Measurements from ENCODE around the gene KAZN.
"Not testable (repeated sequence)": the region's sequence is repeated elsewhere in the genome, so short reads cannot be mapped to it uniquely, and the experiment has no call there.

KAZN gene

GRCh38 chr1:14576155-14576554, 22.3 kb upstream of the KAZN start:
- Mint-ChIP-seq H3K27ac (no peak overlapping the region), H3K36me3 (no peaks in the 10 kb centered on the region), H3K4me1 (no peaks in the 10 kb centered on the region), H3K4me3 (no peak overlapping the region), H3K9me3 (peaks cover 9% of the 10 kb centered on the region)
- ATAC-seq (no peak), DNase-seq (ENCODE audit: low spot score in 2 of 2) (no peak)

GRCh38 chr1:14577261-14577660, 21.2 kb upstream of the KAZN start:
- Mint-ChIP-seq H3K9me3 (peaks cover 12% of the 10 kb centered on the region), H3K36me3 (no peaks in the 10 kb centered on the region), H3K27ac (no peak overlapping the region), H3K4me1 (no peaks in the 10 kb centered on the region), H3K4me3 (no peak overlapping the region)
- ATAC-seq = no peak
- DNase-seq (ENCODE audit: low spot score in 2 of 2) = no peak

GRCh38 chr1:14578156-14578555, 20.3 kb upstream of the KAZN start:
- no peak overlapping the region for H3K4me3 Mint-ChIP-seq
- no peak overlapping the region for H3K27ac Mint-ChIP-seq
- ATAC-seq = no peak
- peaks cover 12% of the 10 kb centered on the region for H3K9me3 Mint-ChIP-seq
- no peaks in the 10 kb centered on the region for H3K4me1 Mint-ChIP-seq
- DNase-seq (ENCODE audit: low spot score in 2 of 2) = no peak
- no peaks in the 10 kb centered on the region for H3K36me3 Mint-ChIP-seq

GRCh38 chr1:14580295-14580694, 18.2 kb upstream of the KAZN start:
- not testable (repeated sequence) for H3K4me3 Mint-ChIP-seq, ATAC-seq, H3K27ac Mint-ChIP-seq

GRCh38 chr1:14580986-14581385, 17.5 kb upstream of the KAZN start:
- no peak for DNase-seq (ENCODE audit: low spot score in 2 of 2)
- no peak for ATAC-seq
- H3K27ac Mint-ChIP-seq = no peak overlapping the region
- no peak overlapping the region for H3K4me3 Mint-ChIP-seq
- no peaks in the 10 kb centered on the region for H3K4me1 Mint-ChIP-seq
- H3K9me3 Mint-ChIP-seq = peaks cover 6% of the 10 kb centered on the region
- no peaks in the 10 kb centered on the region for H3K36me3 Mint-ChIP-seq

More at GRCh38 chr1:14580295-14580694, 18.2 kb upstream of the KAZN start:
- H3K9me3 Mint-ChIP-seq; DNase-seq (ENCODE audit: low spot score in 2 of 2); H3K36me3 Mint-ChIP-seq; H3K4me1 Mint-ChIP-seq: not testable (repeated sequence)

GRCh38 chr1:14583788-14584187, 14.7 kb upstream of the KAZN start:
- Mint-ChIP-seq H3K27ac (no peak overlapping the region), H3K9me3 (peaks cover 6% of the 10 kb centered on the region), H3K36me3 (no peaks in the 10 kb centered on the region), H3K4me1 (no peaks in the 10 kb centered on the region), H3K4me3 (no peak overlapping the region)
- ATAC-seq = no peak
- no peak for DNase-seq (ENCODE audit: low spot score in 2 of 2)

GRCh38 chr1:14585728-14586127, 12.8 kb upstream of the KAZN start:
- ATAC-seq (no peak), DNase-seq (ENCODE audit: low spot score in 2 of 2) (no peak)
- H3K36me3 Mint-ChIP-seq = no peaks in the 10 kb centered on the region
- H3K27ac Mint-ChIP-seq = no peak overlapping the region
- H3K4me3 Mint-ChIP-seq = no peak overlapping the region
- H3K4me1 Mint-ChIP-seq = no peaks in the 10 kb centered on the region
- peaks cover 6% of the 10 kb centered on the region for H3K9me3 Mint-ChIP-seq

GRCh38 chr1:14590411-14591180, 7.9 kb upstream of the KAZN start:
- Mint-ChIP-seq H3K36me3 (no peaks in the 10 kb centered on the region), H3K9me3 (no peaks in the 10 kb centered on the region), H3K4me1 (no peaks in the 10 kb centered on the region), H3K4me3 (no peak overlapping the region), H3K27ac (no peak overlapping the region)
- ATAC-seq (no peak), DNase-seq (ENCODE audit: low spot score in 2 of 2) (no peak)

- DNase-seq (ENCODE audit: low spot score in 2 of 2) (no peak), ATAC-seq (no peak)
- Mint-ChIP-seq H3K27ac (no peak overlapping the region), H3K36me3 (no peaks in the 10 kb centered on the region), H3K4me1 (no peaks in the 10 kb centered on the region), H3K4me3 (no peak overlapping the region), H3K9me3 (no peaks in the 10 kb centered on the region)
Observed at GRCh38 chr1:14591600-14591999, 6.9 kb upstream of the KAZN start.

- H3K9me3 Mint-ChIP-seq = no peaks in the 10 kb centered on the region
- DNase-seq (ENCODE audit: low spot score in 2 of 2) (no peak), ATAC-seq (no peak)
- H3K4me3 Mint-ChIP-seq = no peak overlapping the region
- H3K4me1 Mint-ChIP-seq = no peaks in the 10 kb centered on the region
- H3K27ac Mint-ChIP-seq = no peak overlapping the region
- no peaks in the 10 kb centered on the region for H3K36me3 Mint-ChIP-seq
Observed at GRCh38 chr1:14592004-14592631, 6.4 kb upstream of the KAZN start.

GRCh38 chr1:14593302-14593701, 5.2 kb upstream of the KAZN start:
- H3K27ac Mint-ChIP-seq = no peak overlapping the region
- ATAC-seq = no peak

GRCh38 chr1:14594045-14594444, 4.4 kb upstream of the KAZN start:
- Mint-ChIP-seq H3K4me3 (no peak overlapping the region), H3K36me3 (no peaks in the 10 kb centered on the region), H3K27ac (no peak overlapping the region), H3K9me3 (no peaks in the 10 kb centered on the region), H3K4me1 (no peaks in the 10 kb centered on the region)
- DNase-seq (ENCODE audit: low spot score in 2 of 2) (no peak), ATAC-seq (no peak)

More at GRCh38 chr1:14593302-14593701, 5.2 kb upstream of the KAZN start:
- no peaks in the 10 kb centered on the region for H3K9me3 Mint-ChIP-seq
- H3K4me1 Mint-ChIP-seq = no peaks in the 10 kb centered on the region
- DNase-seq (ENCODE audit: low spot score in 2 of 2) = no peak
- H3K4me3 Mint-ChIP-seq = no peak overlapping the region
- H3K36me3 Mint-ChIP-seq = no peaks in the 10 kb centered on the region

GRCh38 chr1:14596591-14596990, 1.9 kb upstream of the KAZN start:
- DNase-seq (ENCODE audit: low spot score in 2 of 2) = no peak
- Mint-ChIP-seq H3K4me3 (no peak overlapping the region), H3K9me3 (no peaks in the 10 kb centered on the region), H3K4me1 (no peaks in the 10 kb centered on the region), H3K36me3 (no peaks in the 10 kb centered on the region), H3K27ac (no peak overlapping the region)
- no peak for ATAC-seq

- H3K36me3 Mint-ChIP-seq = no peaks in the 10 kb centered on the region
- DNase-seq (ENCODE audit: low spot score in 2 of 2) = no peak
- no peak overlapping the region for H3K4me3 Mint-ChIP-seq
- H3K27ac Mint-ChIP-seq = no peak overlapping the region
- H3K4me1 Mint-ChIP-seq = no peaks in the 10 kb centered on the region
- no peaks in the 10 kb centered on the region for H3K9me3 Mint-ChIP-seq
- ATAC-seq = no peak
Observed at GRCh38 chr1:14597343-14598006, 1.0 kb upstream of the KAZN start.

- no peak overlapping the region for H3K27ac Mint-ChIP-seq
- no peaks in the 10 kb centered on the region for H3K9me3 Mint-ChIP-seq
- no peaks in the 10 kb centered on the region for H3K4me1 Mint-ChIP-seq
- no peak overlapping the region for H3K4me3 Mint-ChIP-seq
- H3K36me3 Mint-ChIP-seq = no peaks in the 10 kb centered on the region
- no peak for ATAC-seq
- no peak for DNase-seq (ENCODE audit: low spot score in 2 of 2)
Observed at GRCh38 chr1:14598007-14598497, 433 bp upstream of the KAZN start.
